Right atrium auricular region (tissue), 2 donors: ENCODE measurements around the gene GALNT12. TPM values are rescaled to one million over a fixed set of nuclear protein-coding genes. Genes with fewer than 3 reads are reported as not detected.

Experiments
- DNase-seq: peaks from one replicate; pipeline ENCODE4 v3.0.0-alpha.2; 2019; ENCODE audit warnings: low spot score
- H3K27ac ChIP-seq, 2 donors: fragments of 200-600 bp; sonication (generic); 1 replicate in 1 of 2; 2 replicates in 1 of 2; pipeline ENCODE4 v1.5.1; 2016 to 2019
- H3K27me3 ChIP-seq, 2 donors: fragments of 200-600 bp; sonication (generic); one replicate each; pipeline versions ENCODE4 v1.5.1 to v1.6.0; 2017 to 2019
- H3K36me3 ChIP-seq: fragments of 200-600 bp; sonication (generic); one replicate; pipeline ENCODE4 v1.5.1; 2016
- H3K4me1 ChIP-seq, 2 donors: fragments of 200-600 bp; sonication (generic); one replicate each; pipeline versions ENCODE4 v1.5.1 to v1.6.0; 2017 to 2019
- H3K4me3 ChIP-seq, 2 donors: fragments of 200-600 bp; sonication (generic); 1 replicate in 1 of 2; 2 replicates in 1 of 2; pipeline ENCODE4 v1.5.1; 2017 to 2019; ENCODE audit warnings: mild to moderate bottlenecking in 1 of 2, moderate library complexity in 1 of 2
- H3K9me3 ChIP-seq, 2 donors: fragments of 200-600 bp; sonication (generic); one replicate each; pipeline ENCODE4 v1.5.1; 2019
- CTCF ChIP-seq, 2 donors: fragments of 200-600 bp; sonication (generic); IDR thresholded peaks; one replicate each; pipeline ENCODE4 v1.5.1; 2019; ENCODE audit warnings: antibody characterized with exemption in 2 of 2
- total RNA-seq, 2 donors: library from RNA; depleted of rRNA; stranded (reverse); fragments of >200 nt; gene quantifications; one replicate each; pipeline ENCODE4 v1.1.0, GENCODE V29; 2016

The GALNT12 gene
- total RNA-seq, 2 donors from 2014 or later: 0.33 to 2.7 TPM

GRCh38 chr9:98823666-98824334 is 16.3 kb downstream of the GALNT12 start:
- Histone ChIP-seq H3K4me3 (no peak overlapping the region), H3K36me3 (no peaks in the 10 kb centered on the region), H3K4me1 (no peaks in the 10 kb centered on the region), H3K9me3 (no peaks in the 10 kb centered on the region), H3K27me3 (no peaks in the 10 kb centered on the region), H3K27ac (no peak overlapping the region)
- DNase-seq: no peak
- TF ChIP-seq CTCF (IDR thresholded peaks at IDR 0.05): no peak

- no peak overlapping the region for H3K27ac ChIP-seq
- no peaks in the 10 kb centered on the region for H3K27me3 ChIP-seq
- no peak for DNase-seq
- H3K9me3 ChIP-seq: no peaks in the 10 kb centered on the region
- no peak overlapping the region for H3K4me3 ChIP-seq
- H3K36me3 ChIP-seq: no peaks in the 10 kb centered on the region
- TF ChIP-seq CTCF (IDR thresholded peaks at IDR 0.05): no peak
- H3K4me1 ChIP-seq: no peaks in the 10 kb centered on the region
Measured at GRCh38 chr9:98825414-98825813, 17.9 kb downstream of the GALNT12 start.

GRCh38 chr9:98826716-98827115 is 19.2 kb downstream of the GALNT12 start:
- Histone ChIP-seq H3K27me3 (no peaks in the 10 kb centered on the region), H3K27ac (no peak overlapping the region), H3K36me3 (no peaks in the 10 kb centered on the region), H3K4me3 (no peak overlapping the region), H3K9me3 (no peaks in the 10 kb centered on the region), H3K4me1 (no peaks in the 10 kb centered on the region)
- DNase-seq: no peak
- TF ChIP-seq CTCF (IDR thresholded peaks at IDR 0.05): no peak

GRCh38 chr9:98829766-98830165 is 22.3 kb downstream of the GALNT12 start:
- no peak for TF ChIP-seq CTCF (IDR thresholded peaks at IDR 0.05)

GRCh38 chr9:98830554-98830953 is 23.1 kb downstream of the GALNT12 start:
- Histone ChIP-seq H3K4me1 (peaks cover 0 to 7% of the 10 kb centered on the region in 2 donors), H3K36me3 (no peaks in the 10 kb centered on the region), H3K9me3 (no peaks in the 10 kb centered on the region), H3K4me3 (no peak overlapping the region), H3K27me3 (no peaks in the 10 kb centered on the region), H3K27ac (no peak overlapping the region)
- DNase-seq: no peak
- TF ChIP-seq CTCF (IDR thresholded peaks at IDR 0.05): no peak

More at GRCh38 chr9:98829766-98830165, 22.3 kb downstream of the GALNT12 start:
- Histone ChIP-seq H3K4me1 (peaks cover 0 to 7% of the 10 kb centered on the region in 2 donors), H3K4me3 (no peak overlapping the region), H3K27ac (no peak overlapping the region), H3K36me3 (no peaks in the 10 kb centered on the region), H3K27me3 (no peaks in the 10 kb centered on the region), H3K9me3 (no peaks in the 10 kb centered on the region)
- no peak for DNase-seq

GRCh38 chr9:98831696-98832095 is 24.2 kb downstream of the GALNT12 start:
- DNase-seq: no peak
- Histone ChIP-seq H3K4me3 (no peak overlapping the region), H3K4me1 (peaks cover 0 to 7% of the 10 kb centered on the region in 2 donors), H3K27ac (no peak overlapping the region), H3K36me3 (no peaks in the 10 kb centered on the region), H3K27me3 (no peaks in the 10 kb centered on the region), H3K9me3 (no peaks in the 10 kb centered on the region)
- no peak for TF ChIP-seq CTCF (IDR thresholded peaks at IDR 0.05)
